Motor neuron (in vitro differentiated cells): Measurements from ENCODE around the gene SEC23A. TPM values are rescaled to one million over a fixed set of nuclear protein-coding genes. Genes with fewer than 3 reads are reported as not detected.
A peak's percentile ranks its signal among the peaks of the same experiment; 100 is the strongest.
"Not testable (repeated sequence)": the region's sequence is repeated elsewhere in the genome, so short reads cannot be mapped to it uniquely, and the experiment has no call there.

ENCODE experiments used
- ATAC-seq, 8 experiments: fragments of 200-7000 bp; cut with Tn5 transposase; replicated peaks in 6 of 8; 2 replicates each; pipeline ENCODE4 v1.8.0; 2021; ENCODE audit warnings: mild to moderate bottlenecking in 8 of 8, moderate library complexity in 8 of 8
- H3K27ac ChIP-seq, 2 donors: fragments of 250-450 bp; sonication (Bioruptor Pico); 2 replicates each; pipeline ENCODE4 v1.9.0; 2021; ENCODE audit warnings: antibody characterized with exemption in 2 of 2, mild to moderate bottlenecking in 2 of 2, moderate library complexity in 1 of 2
- H3K4me1 ChIP-seq, 2 donors: fragments of 250-450 bp; sonication (Bioruptor Pico); replicated peaks in 1 of 2; 2 replicates each; pipeline ENCODE4 v1.6.1; 2021; ENCODE audit warnings: antibody characterized with exemption in 2 of 2, mild to moderate bottlenecking in 2 of 2, moderate library complexity in 1 of 2
- H3K4me3 ChIP-seq, 5 donors: fragments of 250-450 bp; sonication (Bioruptor Pico); 2 replicates each; pipeline ENCODE4 v1.9.0; 2021; ENCODE audit warnings: antibody characterized with exemption in 5 of 5, mild to moderate bottlenecking in 5 of 5, moderate library complexity in 4 of 5
- WGBS, 10 experiments: fragments of 450-650 bp; shearing (Covaris generic); methylation state at CpG; one replicate each; pipeline ENCODE4 v1.0.0; 2022; 5-methylcytosine and 5-hydroxymethylcytosine counted together
- in situ Hi-C, 9 experiments: fragments of 400-800 bp; cut with MboI; loops; one replicate each; pipeline ENCODE4 v1.15.0; 2021; ENCODE audit warnings: low sequenced_read_pairs in 9 of 9, low pct_unique_long_range_greater_than_20kb in 2 of 9; ENCODE audit not compliant: unreplicated experiment in 9 of 9
- total RNA-seq, 8 experiments: library from RNA; unstranded; fragments of 300-600 nt; gene quantifications; 2 replicates each; pipeline versions ENCODE4 v1.2.3 to v1.2.4, GENCODE V29; 2022

SEC23A gene
- total RNA-seq, 8 experiments from 2014 or later = 50.6 to 112 (median 73.2) TPM

- Histone ChIP-seq H3K4me3 (no peak overlapping the region), H3K4me1 (no peaks in the 10 kb centered on the region), H3K27ac (no peak overlapping the region)
- WGBS, 10 experiments = 83 to 100% (median 100%) methylated on average over 1 of the region's 1 CpG; no CpG with 5 or more reads in 2 of the 10 experiments
- in situ Hi-C loops = no loop called here
- ATAC-seq = no peak
Observed at GRCh38 chr14:39080886-39081285, 22.1 kb downstream of the SEC23A start.

- ATAC-seq = no peak
- in situ Hi-C loops = no loop called here
- H3K4me3 ChIP-seq = no peak overlapping the region
- 86 to 100% (median 100%) methylated on average over 1 to 2 of the region's 2 CpGs; no CpG with 5 or more reads in 5 of the 10 experiments for WGBS, 10 experiments
- H3K4me1 ChIP-seq = no peaks in the 10 kb centered on the region
- no peak overlapping the region for H3K27ac ChIP-seq
Observed at GRCh38 chr14:39071096-39071495, 31.9 kb downstream of the SEC23A start.

GRCh38 chr14:39069923-39070322 is 33.1 kb downstream of the SEC23A start:
- Histone ChIP-seq H3K27ac (no peak overlapping the region), H3K4me1 (no peaks in the 10 kb centered on the region), H3K4me3 (no peak overlapping the region)
- WGBS, 10 experiments = 97 to 100% (median 100%) methylated on average over 1 to 5 of the region's 5 CpGs
- ATAC-seq = no peak
- in situ Hi-C loops = no loop called here

- WGBS, 10 experiments = 89 to 100% (median 100%) methylated on average over 1 to 4 of the region's 7 CpGs; no CpG with 5 or more reads in 2 of the 10 experiments
- H3K4me3 ChIP-seq, in situ Hi-C loops, H3K4me1 ChIP-seq, H3K27ac ChIP-seq, ATAC-seq: not testable (repeated sequence)
Observed at GRCh38 chr14:39069169-39069805, 33.7 kb downstream of the SEC23A start.

GRCh38 chr14:39060818-39061437 is 42.1 kb downstream of the SEC23A start:
- no peak for ATAC-seq
- Histone ChIP-seq H3K4me3 (no peak overlapping the region), H3K27ac (no peak overlapping the region), H3K4me1 (no peaks in the 10 kb centered on the region)
- 94 to 100% (median 99%) methylated on average over 1 to 4 of the region's 4 CpGs for WGBS, 10 experiments
- in situ Hi-C loops = no loop called here

GRCh38 chr14:39055786-39056474 is 47.1 kb downstream of the SEC23A start:
- no peak overlapping the region for H3K27ac ChIP-seq
- ATAC-seq = no peak
- H3K4me1 ChIP-seq = no peaks in the 10 kb centered on the region
- 0 to 89% (median 82%) methylated on average over 1 to 7 of the region's 10 CpGs for WGBS, 10 experiments
- in situ Hi-C loops = no loop called here
- H3K4me3 ChIP-seq = no peak overlapping the region

- H3K27ac ChIP-seq, ATAC-seq, in situ Hi-C loops, H3K4me3 ChIP-seq, H3K4me1 ChIP-seq: not testable (repeated sequence)
- WGBS, 10 experiments = 54 to 100% (median 93%) methylated on average over 1 to 4 of the region's 5 CpGs; no CpG with 5 or more reads in 1 of the 10 experiments
Observed at GRCh38 chr14:39052869-39053454, 50.1 kb downstream of the SEC23A start.

- no peak overlapping the region for H3K27ac ChIP-seq
- H3K4me1 ChIP-seq = no peaks in the 10 kb centered on the region
- in situ Hi-C loops = no loop called here
- H3K4me3 ChIP-seq = no peak overlapping the region
- ATAC-seq = no peak
- WGBS, 10 experiments = 60 to 100% (median 83%) methylated on average over 1 to 2 of the region's 2 CpGs; no CpG with 5 or more reads in 1 of the 10 experiments
Observed at GRCh38 chr14:39050389-39050788, 52.6 kb downstream of the SEC23A start.

- H3K4me1 ChIP-seq, ATAC-seq, H3K4me3 ChIP-seq, H3K27ac ChIP-seq, in situ Hi-C loops: not testable (repeated sequence)
- WGBS, 10 experiments = 80 to 100% (median 100%) methylated on average over 1 to 4 of the region's 6 CpGs; no CpG with 5 or more reads in 2 of the 10 experiments
Observed at GRCh38 chr14:39045889-39046288, 57.1 kb downstream of the SEC23A start.

GRCh38 chr14:39043352-39043943 is 59.6 kb downstream of the SEC23A start:
- no peaks in the 10 kb centered on the region for H3K4me1 ChIP-seq
- no peak overlapping the region for H3K4me3 ChIP-seq
- H3K27ac ChIP-seq = no peak overlapping the region
- in situ Hi-C loops = no loop called here
- 29 to 100% (median 50%) methylated on average over 1 of the region's 1 CpG; no CpG with 5 or more reads in 1 of the 10 experiments for WGBS, 10 experiments
- ATAC-seq = peak in 2 of 8 experiments; percentile 44 to 60

- WGBS, 10 experiments = 92 to 100% (median 100%) methylated on average over 1 to 2 of the region's 2 CpGs; no CpG with 5 or more reads in 1 of the 10 experiments
- in situ Hi-C loops = no loop called here
- ATAC-seq = no peak
- H3K27ac ChIP-seq = no peak overlapping the region
- H3K4me1 ChIP-seq = no peaks in the 10 kb centered on the region
- no peak overlapping the region for H3K4me3 ChIP-seq
Observed at GRCh38 chr14:39040529-39040928, 62.5 kb downstream of the SEC23A start.

- in situ Hi-C loops = no loop called here
- Histone ChIP-seq H3K27ac (no peak overlapping the region), H3K4me3 (no peak overlapping the region), H3K4me1 (peaks cover 0 to 3% of the 10 kb centered on the region in 2 donors)
- no peak for ATAC-seq
- 83 to 100% (median 100%) methylated on average over 1 to 2 of the region's 2 CpGs for WGBS, 10 experiments
Observed at GRCh38 chr14:39038542-39038941, 64.5 kb downstream of the SEC23A start.

- ATAC-seq = no peak
- Histone ChIP-seq H3K4me1 (peaks cover 0 to 8% of the 10 kb centered on the region in 2 donors), H3K27ac (no peak overlapping the region), H3K4me3 (no peak overlapping the region)
- in situ Hi-C loops = no loop called here
- 82 to 100% (median 98%) methylated on average over 1 to 5 of the region's 5 CpGs for WGBS, 10 experiments
Observed at GRCh38 chr14:39036760-39037159, 66.3 kb downstream of the SEC23A start.
